SK-N-SH treated with all-trans-retinoic acid at 6 μM for 48 hours (cell line): ENCODE data around the gene TIMP1.

Experiments
- ATAC-seq: fragments of 200-7000 bp; cut with Tn5 transposase; 3 replicates; pipeline ENCODE4 v1.9.1; 2020; ENCODE audit warnings: mild to moderate bottlenecking, moderate library complexity
- BACH2 ChIP-seq: fragments of 250-450 bp; sonication (Bioruptor Pico); IDR thresholded peaks from 2 replicates; pipeline ENCODE4 v1.9.0; 2021; ENCODE audit warnings: mild to moderate bottlenecking, borderline replicate concordance
- CSDC2 ChIP-seq: fragments of 250-450 bp; sonication (Bioruptor Pico); IDR thresholded peaks from 2 replicates; pipeline ENCODE4 v1.5.0; 2020; ENCODE audit warnings: mild to moderate bottlenecking, moderate library complexity
- ESRRG ChIP-seq: fragments of 250-450 bp; sonication (Bioruptor Pico); IDR thresholded peaks from 2 replicates; pipeline ENCODE4 v1.6.1; 2021; ENCODE audit warnings: mild to moderate bottlenecking
- ISL1 ChIP-seq: fragments of 250-450 bp; sonication (Bioruptor Pico); IDR thresholded peaks from 2 replicates; pipeline ENCODE4 v2.1.2; 2022; ENCODE audit warnings: mild to moderate bottlenecking, moderate library complexity
- OSR1 ChIP-seq: fragments of 250-450 bp; sonication (Bioruptor Pico); IDR thresholded peaks from 2 replicates; pipeline ENCODE4 v1.8.0; 2022; ENCODE audit warnings: moderate library complexity, mild to moderate bottlenecking, inconsistent platforms
- PPARA ChIP-seq: fragments of 250-450 bp; sonication (Bioruptor Pico); IDR thresholded peaks from 2 replicates; pipeline ENCODE4 v1.5.0; 2020; ENCODE audit warnings: mild to moderate bottlenecking, borderline replicate concordance
- RARB ChIP-seq: fragments of 250-450 bp; sonication (Bioruptor Pico); IDR thresholded peaks from 2 replicates; pipeline ENCODE4 v1.8.0; 2021; ENCODE audit warnings: mild to moderate bottlenecking, moderate library complexity
- SNAI2 ChIP-seq: fragments of 250-450 bp; sonication (Bioruptor Pico); IDR thresholded peaks from 2 replicates; pipeline ENCODE4 v1.5.0; 2020; ENCODE audit warnings: mild to moderate bottlenecking, moderate library complexity
- TCF4 ChIP-seq: fragments of 250-450 bp; sonication (Bioruptor Pico); IDR thresholded peaks from 2 replicates; pipeline ENCODE4 v1.8.0; 2021; ENCODE audit warnings: mild to moderate bottlenecking, moderate library complexity, borderline replicate concordance
- TOX ChIP-seq: fragments of 250-450 bp; sonication (Bioruptor Pico); IDR thresholded peaks from 2 replicates; pipeline ENCODE4 v1.8.0; 2021; ENCODE audit warnings: mild to moderate bottlenecking, moderate library complexity, borderline replicate concordance
- ZFP3 ChIP-seq: fragments of 250-450 bp; sonication (Bioruptor Pico); IDR thresholded peaks from 2 replicates; pipeline ENCODE4 v1.5.0; 2020; ENCODE audit warnings: mild to moderate bottlenecking, moderate library complexity
- ZNF565 ChIP-seq: fragments of 450-650 bp; formaldehyde crosslinking; conservative IDR thresholded peaks from 2 replicates; pipeline ENCODE4 v1.5.0; 2020; ENCODE audit warnings: low read depth, mild to moderate bottlenecking, moderate library complexity
- ZNF70 ChIP-seq: fragments of 450-650 bp; formaldehyde crosslinking; IDR thresholded peaks from 2 replicates; pipeline ENCODE4 v1.5.0; 2020; ENCODE audit warnings: mild to moderate bottlenecking, moderate library complexity
- ZNF8 ChIP-seq: fragments of 450-650 bp; formaldehyde crosslinking; IDR thresholded peaks from 2 replicates; pipeline ENCODE4 v1.5.0; 2020; ENCODE audit warnings: mild to moderate bottlenecking, moderate library complexity
- TF ChIP-seq, protein P1 (sequence below): fragments of 250-450 bp; sonication (Bioruptor Pico); IDR thresholded peaks from 2 replicates; pipeline ENCODE4 v1.5.0; 2020; ENCODE audit warnings: mild to moderate bottlenecking, moderate library complexity
- TF ChIP-seq, protein P2 (sequence below): fragments of 250-450 bp; sonication (Bioruptor Pico); IDR thresholded peaks from 2 replicates; pipeline ENCODE4 v1.5.1; 2021; ENCODE audit warnings: mild to moderate bottlenecking, moderate library complexity
- TF ChIP-seq, protein P3 (sequence below): fragments of 250-450 bp; sonication (Bioruptor Pico); IDR thresholded peaks from 2 replicates; pipeline ENCODE4 v1.8.0; 2020; ENCODE audit warnings: mild to moderate bottlenecking, moderate library complexity, borderline replicate concordance
- TF ChIP-seq, protein P4 (sequence below): fragments of 250-450 bp; sonication (Bioruptor Pico); IDR thresholded peaks from 2 replicates; pipeline ENCODE4 v1.5.1; 2020; ENCODE audit warnings: low read depth, mild to moderate bottlenecking, moderate library complexity

TIMP1 gene

DNA sequence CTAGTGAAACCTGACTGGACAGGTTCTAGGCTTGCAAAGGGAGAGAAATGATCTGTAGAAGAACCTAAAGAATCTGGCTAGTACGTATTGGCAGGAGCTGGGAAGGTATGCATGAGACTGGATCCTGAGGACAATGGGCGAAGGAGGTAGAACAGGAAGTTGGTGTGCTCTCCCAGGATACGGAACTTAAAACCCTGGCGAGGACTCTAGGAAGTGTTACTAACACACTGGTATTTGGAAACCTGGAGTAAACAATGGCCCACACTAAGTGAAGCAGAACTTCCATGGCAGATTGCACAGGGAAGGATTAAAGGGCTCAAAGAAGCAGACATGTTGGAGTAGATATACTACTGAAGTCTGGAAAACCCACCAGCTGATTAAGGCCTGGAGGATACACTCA is 28.3 kb downstream of the TIMP1 start:
- no peak for TF ChIP-seq ZNF8 (CRISPR knock-in tag)
- TF ChIP-seq TCF4 (CRISPR knock-in tag): no peak
- no peak for TF ChIP-seq TOX (CRISPR knock-in tag)
- TF ChIP-seq, protein P1, sequence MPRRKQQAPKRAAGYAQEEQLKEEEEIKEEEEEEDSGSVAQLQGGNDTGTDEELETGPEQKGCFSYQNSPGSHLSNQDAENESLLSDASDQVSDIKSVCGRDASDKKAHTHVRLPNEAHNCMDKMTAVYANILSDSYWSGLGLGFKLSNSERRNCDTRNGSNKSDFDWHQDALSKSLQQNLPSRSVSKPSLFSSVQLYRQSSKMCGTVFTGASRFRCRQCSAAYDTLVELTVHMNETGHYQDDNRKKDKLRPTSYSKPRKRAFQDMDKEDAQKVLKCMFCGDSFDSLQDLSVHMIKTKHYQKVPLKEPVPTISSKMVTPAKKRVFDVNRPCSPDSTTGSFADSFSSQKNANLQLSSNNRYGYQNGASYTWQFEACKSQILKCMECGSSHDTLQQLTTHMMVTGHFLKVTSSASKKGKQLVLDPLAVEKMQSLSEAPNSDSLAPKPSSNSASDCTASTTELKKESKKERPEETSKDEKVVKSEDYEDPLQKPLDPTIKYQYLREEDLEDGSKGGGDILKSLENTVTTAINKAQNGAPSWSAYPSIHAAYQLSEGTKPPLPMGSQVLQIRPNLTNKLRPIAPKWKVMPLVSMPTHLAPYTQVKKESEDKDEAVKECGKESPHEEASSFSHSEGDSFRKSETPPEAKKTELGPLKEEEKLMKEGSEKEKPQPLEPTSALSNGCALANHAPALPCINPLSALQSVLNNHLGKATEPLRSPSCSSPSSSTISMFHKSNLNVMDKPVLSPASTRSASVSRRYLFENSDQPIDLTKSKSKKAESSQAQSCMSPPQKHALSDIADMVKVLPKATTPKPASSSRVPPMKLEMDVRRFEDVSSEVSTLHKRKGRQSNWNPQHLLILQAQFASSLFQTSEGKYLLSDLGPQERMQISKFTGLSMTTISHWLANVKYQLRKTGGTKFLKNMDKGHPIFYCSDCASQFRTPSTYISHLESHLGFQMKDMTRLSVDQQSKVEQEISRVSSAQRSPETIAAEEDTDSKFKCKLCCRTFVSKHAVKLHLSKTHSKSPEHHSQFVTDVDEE (CRISPR knock-in tag): no peak
- TF ChIP-seq, protein P2, sequence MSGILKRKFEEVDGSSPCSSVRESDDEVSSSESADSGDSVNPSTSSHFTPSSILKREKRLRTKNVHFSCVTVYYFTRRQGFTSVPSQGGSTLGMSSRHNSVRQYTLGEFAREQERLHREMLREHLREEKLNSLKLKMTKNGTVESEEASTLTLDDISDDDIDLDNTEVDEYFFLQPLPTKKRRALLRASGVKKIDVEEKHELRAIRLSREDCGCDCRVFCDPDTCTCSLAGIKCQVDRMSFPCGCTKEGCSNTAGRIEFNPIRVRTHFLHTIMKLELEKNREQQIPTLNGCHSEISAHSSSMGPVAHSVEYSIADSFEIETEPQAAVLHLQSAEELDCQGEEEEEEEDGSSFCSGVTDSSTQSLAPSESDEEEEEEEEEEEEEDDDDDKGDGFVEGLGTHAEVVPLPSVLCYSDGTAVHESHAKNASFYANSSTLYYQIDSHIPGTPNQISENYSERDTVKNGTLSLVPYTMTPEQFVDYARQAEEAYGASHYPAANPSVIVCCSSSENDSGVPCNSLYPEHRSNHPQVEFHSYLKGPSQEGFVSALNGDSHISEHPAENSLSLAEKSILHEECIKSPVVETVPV (CRISPR knock-in tag): no peak
- no peak for TF ChIP-seq OSR1 (CRISPR knock-in tag)
- TF ChIP-seq, protein P3, sequence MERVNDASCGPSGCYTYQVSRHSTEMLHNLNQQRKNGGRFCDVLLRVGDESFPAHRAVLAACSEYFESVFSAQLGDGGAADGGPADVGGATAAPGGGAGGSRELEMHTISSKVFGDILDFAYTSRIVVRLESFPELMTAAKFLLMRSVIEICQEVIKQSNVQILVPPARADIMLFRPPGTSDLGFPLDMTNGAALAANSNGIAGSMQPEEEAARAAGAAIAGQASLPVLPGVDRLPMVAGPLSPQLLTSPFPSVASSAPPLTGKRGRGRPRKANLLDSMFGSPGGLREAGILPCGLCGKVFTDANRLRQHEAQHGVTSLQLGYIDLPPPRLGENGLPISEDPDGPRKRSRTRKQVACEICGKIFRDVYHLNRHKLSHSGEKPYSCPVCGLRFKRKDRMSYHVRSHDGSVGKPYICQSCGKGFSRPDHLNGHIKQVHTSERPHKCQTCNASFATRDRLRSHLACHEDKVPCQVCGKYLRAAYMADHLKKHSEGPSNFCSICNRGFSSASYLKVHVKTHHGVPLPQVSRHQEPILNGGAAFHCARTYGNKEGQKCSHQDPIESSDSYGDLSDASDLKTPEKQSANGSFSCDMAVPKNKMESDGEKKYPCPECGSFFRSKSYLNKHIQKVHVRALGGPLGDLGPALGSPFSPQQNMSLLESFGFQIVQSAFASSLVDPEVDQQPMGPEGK (CRISPR knock-in tag): no peak
- TF ChIP-seq ZNF70 (CRISPR knock-in tag): no peak
- TF ChIP-seq ISL1 (CRISPR knock-in tag): no peak
- no peak for TF ChIP-seq CSDC2 (CRISPR knock-in tag)
- no peak for TF ChIP-seq SNAI2 (CRISPR knock-in tag)
- TF ChIP-seq ZNF565: no peak
- TF ChIP-seq RARB (CRISPR knock-in tag): no peak
- TF ChIP-seq ZFP3 (CRISPR knock-in tag): no peak
- TF ChIP-seq, all 23 proteins: peak for 0
- ATAC-seq: no peak

DNA sequence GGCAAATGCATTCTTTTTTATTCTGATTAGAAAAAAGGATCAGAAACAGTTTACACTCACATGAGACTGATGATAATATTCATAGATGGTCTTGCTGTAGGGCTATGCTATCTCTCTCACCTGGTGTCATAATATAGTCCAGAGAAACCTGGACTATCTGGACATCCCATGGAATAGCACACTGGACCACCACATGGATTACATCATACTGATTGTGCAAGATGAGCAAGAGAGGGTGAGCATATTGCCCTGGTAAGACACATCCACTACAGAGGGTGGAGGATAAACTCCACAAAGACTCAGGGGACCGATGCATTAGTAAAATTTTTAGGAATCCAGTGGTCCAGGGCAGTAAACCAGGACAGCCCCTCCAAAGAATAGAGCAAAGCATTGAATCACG is 29.3 kb downstream of the TIMP1 start:
- no peak for TF ChIP-seq CSDC2 (CRISPR knock-in tag)
- no peak for ATAC-seq

DNA sequence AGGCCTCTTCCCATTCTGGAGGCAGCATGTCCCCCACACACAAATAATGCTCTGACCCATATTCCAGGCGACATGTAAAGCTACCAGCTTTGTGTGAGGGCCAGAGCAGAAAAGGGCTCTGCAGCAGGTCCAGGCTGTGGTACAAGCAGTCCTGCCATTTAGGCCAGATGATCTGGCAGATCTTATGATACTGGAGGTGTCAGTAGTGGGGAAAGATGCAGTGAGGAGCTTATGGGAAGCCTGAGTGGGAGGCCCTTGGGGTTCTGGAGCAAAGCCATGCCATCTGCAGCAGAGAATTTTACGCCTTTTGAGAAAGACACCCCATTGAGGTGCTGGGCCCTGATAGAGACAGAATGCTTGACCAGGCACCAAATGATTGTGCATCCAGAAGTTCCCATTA is 29.7 kb downstream of the TIMP1 start:
- TF ChIP-seq ZNF70 (CRISPR knock-in tag): no peak
- no peak for ATAC-seq

DNA sequence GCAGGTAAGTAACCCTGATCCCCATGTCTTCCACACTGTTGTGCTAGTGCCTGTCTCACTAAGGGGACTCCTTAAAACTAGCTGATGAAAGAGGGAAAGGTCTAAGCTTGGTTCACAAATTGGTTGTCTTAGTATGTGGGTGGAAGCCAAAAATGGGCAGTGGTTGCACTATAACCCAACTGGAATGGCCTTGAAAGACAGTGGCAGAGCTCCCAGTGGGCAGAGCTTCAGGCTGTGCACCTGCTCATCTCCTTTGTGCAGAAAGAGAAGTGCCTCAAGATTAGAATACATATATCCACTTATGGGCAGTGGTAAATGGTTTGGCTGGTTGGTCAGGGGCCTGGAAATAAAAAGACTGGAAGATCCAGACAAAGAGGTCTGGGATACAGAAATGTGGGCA is 30.2 kb downstream of the TIMP1 start:
- no peak for TF ChIP-seq PPARA (CRISPR knock-in tag)
- TF ChIP-seq, protein P4, sequence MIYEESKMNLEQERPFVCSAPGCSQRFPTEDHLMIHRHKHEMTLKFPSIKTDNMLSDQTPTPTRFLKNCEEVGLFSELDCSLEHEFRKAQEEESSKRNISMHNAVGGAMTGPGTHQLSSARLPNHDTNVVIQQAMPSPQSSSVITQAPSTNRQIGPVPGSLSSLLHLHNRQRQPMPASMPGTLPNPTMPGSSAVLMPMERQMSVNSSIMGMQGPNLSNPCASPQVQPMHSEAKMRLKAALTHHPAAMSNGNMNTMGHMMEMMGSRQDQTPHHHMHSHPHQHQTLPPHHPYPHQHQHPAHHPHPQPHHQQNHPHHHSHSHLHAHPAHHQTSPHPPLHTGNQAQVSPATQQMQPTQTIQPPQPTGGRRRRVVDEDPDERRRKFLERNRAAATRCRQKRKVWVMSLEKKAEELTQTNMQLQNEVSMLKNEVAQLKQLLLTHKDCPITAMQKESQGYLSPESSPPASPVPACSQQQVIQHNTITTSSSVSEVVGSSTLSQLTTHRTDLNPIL: no peak
- TF ChIP-seq CSDC2 (CRISPR knock-in tag): no peak
- no peak for TF ChIP-seq BACH2 (CRISPR knock-in tag)
- TF ChIP-seq ZNF8 (CRISPR knock-in tag): no peak
- TF ChIP-seq RARB (CRISPR knock-in tag): no peak
- no peak for TF ChIP-seq OSR1 (CRISPR knock-in tag)
- TF ChIP-seq ESRRG (CRISPR knock-in tag): no peak
- TF ChIP-seq, protein P1 (CRISPR knock-in tag): no peak
- TF ChIP-seq ZFP3 (CRISPR knock-in tag): no peak
- ATAC-seq: no peak
